Activated CD8-positive, alpha-beta T cell treated with anti-CD3 and anti-CD28 coated beads for 36 hours (primary cell): ENCODE data around the gene TNKS1BP1. TPM values are rescaled to one million over a fixed set of nuclear protein-coding genes. Genes with fewer than 3 reads are reported as not detected.

Experiments used
- ATAC-seq: fragments of 200-7000 bp; cut with Tn5 transposase; one replicate; pipeline ENCODE4 v1.10.0; 2021; ENCODE audit warnings: mild to moderate bottlenecking, moderate library complexity
- CTCF ChIA-PET: fragments of 350-600 bp; sonication (Branson Sonifier 250); formaldehyde crosslinking; loops from one replicate; lab custom pipeline; 2021; ENCODE audit warnings: antibody characterized with exemption; lab: Charles Lee
- POLR2A ChIA-PET: fragments of 350-600 bp; sonication (Branson Sonifier 250); formaldehyde crosslinking; loops from one replicate; lab custom pipeline; 2021; ENCODE audit warnings: antibody characterized with exemption; lab: Charles Lee
- DNase-seq: peaks from one replicate; pipeline ENCODE4 v3.0.0-alpha.2; 2020
- H3K27ac Mint-ChIP-seq: one replicate; pipeline ENCODE4 v1.8.0; 2021; ENCODE audit warnings: mild to moderate bottlenecking, mixed read lengths
- H3K27me3 Mint-ChIP-seq: one replicate; pipeline ENCODE4 v1.8.0; 2021; ENCODE audit warnings: mixed read lengths
- H3K36me3 Mint-ChIP-seq: one replicate; pipeline ENCODE4 v1.8.0; 2021; ENCODE audit warnings: low read depth, mixed read lengths
- H3K4me1 Mint-ChIP-seq: one replicate; pipeline ENCODE4 v1.8.0; 2021; ENCODE audit warnings: low read depth, mixed read lengths
- H3K4me3 Mint-ChIP-seq: one replicate; pipeline ENCODE4 v1.8.0; 2021; ENCODE audit warnings: mild to moderate bottlenecking, moderate library complexity, mixed read lengths
- H3K9me3 Mint-ChIP-seq: one replicate; pipeline ENCODE4 v1.8.0; 2021; ENCODE audit warnings: mixed read lengths
- intact Hi-C: fragments of 100-400 bp; cut with micrococcal nuclease; formaldehyde crosslinking; loops from one replicate; pipeline ENCODE4 v1.10.0; 2022
- total RNA-seq, 2 experiments: library from RNA; stranded (reverse); gene quantifications; one replicate each; pipeline ENCODE4 v1.2.3, GENCODE V29; 2021
- TF ChIP-seq, protein P1 (sequence below): fragments of 200-600 bp; IDR thresholded peaks from one replicate; pipeline ENCODE4 v1.8.0; 2022; ENCODE audit warnings: antibody characterized with exemption, mild to moderate bottlenecking

The TNKS1BP1 gene
- total RNA-seq, 2 experiments from 2014 or later, result 18.4 to 23.2 TPM

DNA sequence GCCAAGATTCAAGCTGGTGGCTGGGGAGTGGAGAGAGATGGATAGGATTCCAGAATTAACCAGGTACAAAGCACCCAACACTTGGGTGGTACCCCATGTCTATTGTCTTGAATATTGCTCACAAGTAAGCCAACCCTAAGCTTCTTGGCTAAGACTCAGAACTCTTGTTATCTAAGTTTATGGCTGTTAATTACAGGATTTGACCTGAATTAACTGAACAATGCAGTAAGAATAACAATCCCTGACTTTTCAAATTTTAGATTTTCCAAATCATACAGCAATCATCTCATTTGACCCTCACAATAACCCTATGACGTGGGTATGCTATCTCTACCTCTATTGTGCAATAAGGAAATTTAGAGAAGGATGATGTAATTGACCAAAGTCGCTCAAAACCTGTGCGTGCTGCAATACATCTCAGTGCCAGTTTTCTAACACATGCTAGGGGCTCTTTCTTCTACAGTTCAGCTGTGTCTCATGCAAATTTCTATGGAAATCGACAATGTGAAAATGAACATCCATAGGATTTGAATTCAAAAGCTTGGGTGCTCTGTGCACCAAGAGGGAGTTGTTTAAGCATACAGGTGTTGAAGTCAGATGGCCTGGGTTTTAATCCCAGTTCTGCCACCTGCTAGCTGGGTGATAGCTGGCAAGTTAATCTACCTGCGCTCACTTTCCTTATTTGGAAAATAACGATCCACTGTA is 47.6 kb downstream of the TNKS1BP1 start:
- intact Hi-C loops, result no loop called here
- DNase-seq (no peak), ATAC-seq (no peak)
- peaks cover 1% of the 10 kb centered on the region for H3K4me1 Mint-ChIP-seq
- peaks cover 6% of the 10 kb centered on the region for H3K9me3 Mint-ChIP-seq
- POLR2A ChIA-PET, result interaction anchor here (1.0 kb wide), 1 partner anchor 52 kb away, joined by 3 read pairs; no protein-coding TSS in a partner anchor
- H3K27me3 Mint-ChIP-seq, result peaks cover 24% of the 10 kb centered on the region
- CTCF ChIA-PET, result interaction anchor here (1.0 to 2.1 kb wide), 8 partner anchors 16 to 436 kb away, joined by 3 to 8 read pairs (median 3); no protein-coding TSS in a partner anchor
- TF ChIP-seq, protein P1, sequence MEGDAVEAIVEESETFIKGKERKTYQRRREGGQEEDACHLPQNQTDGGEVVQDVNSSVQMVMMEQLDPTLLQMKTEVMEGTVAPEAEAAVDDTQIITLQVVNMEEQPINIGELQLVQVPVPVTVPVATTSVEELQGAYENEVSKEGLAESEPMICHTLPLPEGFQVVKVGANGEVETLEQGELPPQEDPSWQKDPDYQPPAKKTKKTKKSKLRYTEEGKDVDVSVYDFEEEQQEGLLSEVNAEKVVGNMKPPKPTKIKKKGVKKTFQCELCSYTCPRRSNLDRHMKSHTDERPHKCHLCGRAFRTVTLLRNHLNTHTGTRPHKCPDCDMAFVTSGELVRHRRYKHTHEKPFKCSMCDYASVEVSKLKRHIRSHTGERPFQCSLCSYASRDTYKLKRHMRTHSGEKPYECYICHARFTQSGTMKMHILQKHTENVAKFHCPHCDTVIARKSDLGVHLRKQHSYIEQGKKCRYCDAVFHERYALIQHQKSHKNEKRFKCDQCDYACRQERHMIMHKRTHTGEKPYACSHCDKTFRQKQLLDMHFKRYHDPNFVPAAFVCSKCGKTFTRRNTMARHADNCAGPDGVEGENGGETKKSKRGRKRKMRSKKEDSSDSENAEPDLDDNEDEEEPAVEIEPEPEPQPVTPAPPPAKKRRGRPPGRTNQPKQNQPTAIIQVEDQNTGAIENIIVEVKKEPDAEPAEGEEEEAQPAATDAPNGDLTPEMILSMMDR, result no peak
- no peaks in the 10 kb centered on the region for H3K36me3 Mint-ChIP-seq
- no peak overlapping the region for H3K4me3 Mint-ChIP-seq
- no peak overlapping the region for H3K27ac Mint-ChIP-seq

GRCh38 chr11:57276169-57276970 is 48.4 kb downstream of the TNKS1BP1 start:
- peaks cover 6% of the 10 kb centered on the region for H3K9me3 Mint-ChIP-seq
- ChIA-PET CTCF (interaction anchor here (1.0 to 2.1 kb wide), 4 partner anchors 15 to 435 kb away, joined by 3 to 8 read pairs (median 6); no protein-coding TSS in a partner anchor), POLR2A (no interaction called here)
- intact Hi-C loops, result no loop called here
- ATAC-seq, result no peak
- peaks cover 24% of the 10 kb centered on the region for H3K27me3 Mint-ChIP-seq
- H3K4me3 Mint-ChIP-seq, result no peak overlapping the region
- TF ChIP-seq, protein P1, result no peak
- H3K36me3 Mint-ChIP-seq, result no peaks in the 10 kb centered on the region
- no peak overlapping the region for H3K27ac Mint-ChIP-seq
- H3K4me1 Mint-ChIP-seq, result peaks cover 1% of the 10 kb centered on the region
- DNase-seq, result no peak

GRCh38 chr11:57275582-57275981 is 49.2 kb downstream of the TNKS1BP1 start:
- no peak overlapping the region for H3K4me3 Mint-ChIP-seq
- DNase-seq, result no peak
- H3K27me3 Mint-ChIP-seq, result peaks cover 26% of the 10 kb centered on the region
- ChIA-PET CTCF (no interaction called here), POLR2A (no interaction called here)
- H3K4me1 Mint-ChIP-seq, result peaks cover 1% of the 10 kb centered on the region
- peaks cover 6% of the 10 kb centered on the region for H3K9me3 Mint-ChIP-seq
- intact Hi-C loops, result no loop called here
- H3K27ac Mint-ChIP-seq, result no peak overlapping the region
- no peak for ATAC-seq
- no peaks in the 10 kb centered on the region for H3K36me3 Mint-ChIP-seq
- TF ChIP-seq, protein P1, result no peak

DNA sequence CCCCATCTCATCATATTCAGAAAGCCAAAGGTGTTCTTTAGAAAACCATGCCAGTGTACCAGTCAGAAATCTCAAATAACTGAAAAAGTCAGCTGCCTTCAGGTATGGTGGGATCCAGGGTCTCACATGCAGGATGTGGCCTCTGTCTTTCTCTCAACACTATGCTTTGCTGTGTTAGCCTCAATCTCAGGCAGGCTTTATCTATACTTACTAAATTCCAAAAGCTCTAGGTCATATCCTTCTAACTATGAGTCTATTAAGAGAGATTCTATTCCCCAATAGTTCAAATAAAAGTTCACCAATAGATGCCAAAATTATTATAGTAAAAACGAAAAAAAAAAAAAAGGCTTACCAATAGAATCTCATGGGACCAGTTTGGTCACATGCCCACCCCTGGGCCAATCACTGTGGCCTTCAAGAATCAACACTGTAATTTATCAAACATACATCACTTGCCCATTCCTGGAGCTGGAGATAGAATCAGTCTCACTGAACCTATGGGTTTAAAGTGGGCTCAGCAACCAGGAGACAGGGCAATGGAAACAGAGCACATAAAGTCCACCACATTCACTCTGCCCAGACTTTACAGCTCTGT is 49.8 kb downstream of the TNKS1BP1 start:
- TF ChIP-seq, protein P1, result no peak
- Mint-ChIP-seq H3K36me3 (no peaks in the 10 kb centered on the region), H3K9me3 (peaks cover 6% of the 10 kb centered on the region), H3K27me3 (peaks cover 29% of the 10 kb centered on the region), H3K4me3 (no peak overlapping the region), H3K4me1 (peaks cover 1% of the 10 kb centered on the region), H3K27ac (no peak overlapping the region)
- intact Hi-C loops, result no loop called here
- ChIA-PET POLR2A (no interaction called here), CTCF (no interaction called here)
- ATAC-seq, result no peak
- no peak for DNase-seq
